ENCODE data around the gene SV2C. TPM values are rescaled to one million over a fixed set of nuclear protein-coding genes. Genes with fewer than 3 reads are reported as not detected.

SV2C gene
- total RNA-seq, 1 donor from 2014 or later, result 0.32 TPM

GRCh38 chr5:76091351-76091750 is 8.2 kb downstream of the SV2C start:
- Histone ChIP-seq H3K4me3 (no peak overlapping the region), H3K9me3 (no peaks in the 10 kb centered on the region), H3K27me3 (ENCODE audit: low read depth) (peaks cover 2% of the 10 kb centered on the region), H3K27ac (no peak overlapping the region), H3K4me1 (no peaks in the 10 kb centered on the region), H3K36me3 (no peaks in the 10 kb centered on the region)
- no peak for TF ChIP-seq CTCF (IDR thresholded peaks at IDR 0.05)
- DNase-seq, result no peak
- no peak for ATAC-seq
- intact Hi-C loops (cut with DNase I), result no loop called here

GRCh38 chr5:76099286-76099702 is 16.1 kb downstream of the SV2C start:
- ATAC-seq (no peak), DNase-seq (no peak)
- no peak for TF ChIP-seq CTCF (IDR thresholded peaks at IDR 0.05)
- no peak overlapping the region for H3K27ac ChIP-seq
- H3K4me1 ChIP-seq, result no peaks in the 10 kb centered on the region
- intact Hi-C loops (cut with DNase I), result no loop called here
- no peaks in the 10 kb centered on the region for H3K27me3 ChIP-seq (ENCODE audit: low read depth)
- no peak overlapping the region for H3K4me3 ChIP-seq
- no peaks in the 10 kb centered on the region for H3K36me3 ChIP-seq
- H3K9me3 ChIP-seq, result no peaks in the 10 kb centered on the region

- intact Hi-C loops (cut with DNase I), result no loop called here
- no peaks in the 10 kb centered on the region for H3K36me3 ChIP-seq
- no peaks in the 10 kb centered on the region for H3K9me3 ChIP-seq
- DNase-seq, result no peak
- no peak for TF ChIP-seq CTCF (IDR thresholded peaks at IDR 0.05)
- H3K4me1 ChIP-seq, result no peaks in the 10 kb centered on the region
- no peaks in the 10 kb centered on the region for H3K27me3 ChIP-seq (ENCODE audit: low read depth)
- ATAC-seq, result no peak
- no peak overlapping the region for H3K27ac ChIP-seq
- H3K4me3 ChIP-seq, result no peak overlapping the region
Measured at GRCh38 chr5:76099756-76100155, 16.6 kb downstream of the SV2C start.

- no peaks in the 10 kb centered on the region for H3K9me3 ChIP-seq
- H3K27me3 ChIP-seq (ENCODE audit: low read depth), result no peaks in the 10 kb centered on the region
- no peaks in the 10 kb centered on the region for H3K4me1 ChIP-seq
- TF ChIP-seq CTCF (IDR thresholded peaks at IDR 0.05), result no peak
- no peaks in the 10 kb centered on the region for H3K36me3 ChIP-seq
- intact Hi-C loops (cut with DNase I), result no loop called here
- no peak for ATAC-seq
- no peak overlapping the region for H3K4me3 ChIP-seq
- DNase-seq, result no peak
- no peak overlapping the region for H3K27ac ChIP-seq
Measured at GRCh38 chr5:76104027-76104426, 20.8 kb downstream of the SV2C start.

- no peak for DNase-seq
- no peaks in the 10 kb centered on the region for H3K4me1 ChIP-seq
- H3K36me3 ChIP-seq, result no peaks in the 10 kb centered on the region
- no peak overlapping the region for H3K27ac ChIP-seq
- no peak for TF ChIP-seq CTCF (IDR thresholded peaks at IDR 0.05)
- no peaks in the 10 kb centered on the region for H3K27me3 ChIP-seq (ENCODE audit: low read depth)
- ATAC-seq, result no peak
- intact Hi-C loops (cut with DNase I), result no loop called here
- no peak overlapping the region for H3K4me3 ChIP-seq
- H3K9me3 ChIP-seq, result no peaks in the 10 kb centered on the region
Measured at GRCh38 chr5:76106149-76106548, 23.0 kb downstream of the SV2C start.
